CD4-positive, alpha-beta T cell treated with Interferon alpha-2 for 1 hour (primary cell): Measurements from ENCODE around the gene ACOT9.
"Not testable (repeated sequence)": the region's sequence is repeated elsewhere in the genome, so short reads cannot be mapped to it uniquely, and the experiment has no call there.

Experiments
- DNase-seq, 2 donors: peaks; one replicate each; pipeline ENCODE4 v3.0.0-alpha.2; 2020 to 2022

Gene ACOT9

DNA sequence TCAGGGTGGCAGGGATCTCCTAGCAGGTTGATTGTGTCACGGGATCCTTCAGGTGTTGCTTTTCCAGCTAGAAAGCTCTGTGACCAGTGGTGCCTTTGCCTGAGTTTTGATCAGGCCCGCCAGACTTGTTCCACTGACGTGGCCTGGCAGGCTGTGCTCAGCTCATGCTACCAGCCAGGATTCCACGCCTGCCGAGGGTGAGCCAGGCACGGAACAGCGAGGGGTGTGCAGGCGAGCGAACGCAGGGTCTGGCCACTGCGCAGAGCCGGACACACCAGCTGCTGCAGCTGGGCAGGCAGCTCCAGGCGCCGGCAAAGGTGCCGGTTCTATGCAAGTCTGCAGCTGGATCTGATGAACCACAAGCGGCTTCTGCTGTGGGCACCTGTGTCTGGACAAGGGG is 22.8 kb upstream of the ACOT9 start:
- no peak for DNase-seq

DNA sequence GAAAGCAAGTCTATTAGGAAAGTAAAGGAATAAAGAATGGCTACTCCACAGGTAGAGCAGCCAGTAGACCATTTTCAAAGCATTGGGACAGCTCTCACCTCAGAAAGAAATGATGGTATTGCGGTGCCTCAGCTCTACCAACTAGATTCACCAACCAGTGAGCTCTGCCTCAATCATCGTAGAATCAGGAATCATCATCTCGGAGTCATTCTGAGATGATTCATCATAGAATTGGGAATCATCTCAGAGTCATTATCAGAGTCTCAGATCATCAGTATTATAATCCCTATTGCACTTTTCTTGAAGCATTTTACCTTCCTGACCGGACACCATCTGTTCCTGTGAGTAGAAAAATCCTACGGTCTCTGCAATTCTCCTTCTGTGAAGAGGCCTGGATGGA is 22.4 kb upstream of the ACOT9 start:
- DNase-seq: no peak

DNA sequence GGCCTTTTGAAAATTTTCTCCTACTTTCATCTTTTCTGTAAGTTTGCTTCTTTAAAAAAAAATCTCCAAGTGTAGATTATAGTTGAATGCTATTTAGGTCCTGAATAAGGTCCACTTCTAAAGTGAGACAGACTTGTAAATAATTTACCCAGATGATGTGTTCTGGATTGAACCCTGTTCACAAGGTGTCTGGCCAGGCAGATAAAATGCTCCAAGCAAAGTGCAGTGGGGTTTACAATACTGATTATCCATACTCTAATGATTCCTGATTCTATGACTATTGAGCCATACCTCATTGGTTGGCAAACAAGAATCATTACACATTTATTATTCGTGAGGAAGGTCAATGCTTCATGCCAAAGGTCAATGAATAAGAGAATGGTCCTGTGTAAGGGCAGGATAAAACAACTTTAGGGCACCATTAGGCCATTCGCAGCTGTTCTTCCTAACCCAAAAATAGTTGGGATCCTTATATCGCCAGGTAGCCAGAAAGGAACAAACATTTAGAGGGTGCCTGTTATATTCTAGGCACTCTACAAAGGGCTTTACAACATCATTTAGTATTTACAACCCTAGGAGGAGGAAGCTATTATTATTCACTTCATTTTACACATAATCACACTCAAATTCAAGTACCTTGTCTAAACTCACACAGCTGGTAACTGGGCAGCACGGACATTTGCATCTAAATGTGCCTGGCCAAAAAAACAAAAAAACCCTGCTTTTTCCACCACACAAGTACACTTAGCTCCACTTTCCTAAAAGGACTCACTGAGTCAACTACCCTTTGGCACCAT is 21.3 kb upstream of the ACOT9 start:
- DNase-seq: no peak

DNA sequence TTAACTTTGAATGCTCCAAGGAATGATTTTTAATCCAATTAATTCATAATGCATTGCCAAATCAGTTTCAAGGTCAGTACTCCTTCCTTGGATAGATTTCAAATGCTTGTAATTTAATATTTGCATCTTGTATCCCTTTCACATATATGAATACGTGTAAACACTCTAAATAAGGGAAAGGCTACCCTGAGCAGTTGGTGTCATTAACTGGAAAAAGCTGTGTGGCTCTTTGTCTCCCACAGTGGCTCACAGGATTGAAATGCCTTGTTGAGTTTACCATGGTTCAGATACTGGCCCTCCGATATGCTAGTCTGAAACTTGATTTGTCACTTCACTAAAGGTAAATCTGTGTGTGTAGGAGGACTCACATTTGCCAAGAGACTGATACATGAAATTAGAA is 16.7 kb upstream of the ACOT9 start:
- DNase-seq: no peak

DNA sequence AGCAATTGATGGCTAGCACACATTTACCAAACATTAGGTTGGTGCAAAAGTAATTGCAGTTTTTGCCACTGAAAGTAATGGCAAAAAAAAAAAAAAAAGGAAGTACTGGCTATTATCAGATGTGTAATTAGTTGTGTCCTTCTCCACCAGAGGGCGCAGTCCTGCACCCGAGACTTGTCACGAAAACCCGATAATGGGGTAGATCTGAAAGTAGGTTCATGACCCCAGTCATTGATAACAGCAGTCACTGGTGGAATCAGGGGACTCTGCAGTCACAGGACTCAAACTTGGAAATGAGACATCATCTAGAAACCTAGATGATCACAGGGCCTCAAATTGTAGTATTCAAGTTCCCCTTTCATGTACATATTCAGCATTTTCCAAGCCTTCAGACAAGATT is 13.1 kb upstream of the ACOT9 start:
- peak; percentile 77 to 84 for DNase-seq

DNA sequence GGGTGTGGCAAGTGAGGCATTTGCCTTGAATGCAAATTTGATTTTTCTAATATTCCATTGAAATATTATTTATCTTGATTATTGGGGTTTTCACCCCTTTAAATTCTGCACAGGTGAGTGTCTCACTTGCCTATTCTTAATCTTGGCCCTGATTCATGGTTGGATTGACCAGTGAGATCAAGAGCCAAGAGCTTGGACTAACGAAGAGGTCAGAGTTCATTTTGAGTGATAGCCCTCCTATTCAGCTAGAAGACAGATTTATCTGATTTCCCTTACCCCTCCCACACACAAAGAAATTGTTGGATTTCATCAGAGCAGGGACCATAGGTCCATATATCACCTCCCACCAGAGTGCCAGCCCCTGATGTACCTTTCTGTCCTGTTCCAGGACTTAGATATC is 11.6 kb upstream of the ACOT9 start:
- no peak for DNase-seq

DNA sequence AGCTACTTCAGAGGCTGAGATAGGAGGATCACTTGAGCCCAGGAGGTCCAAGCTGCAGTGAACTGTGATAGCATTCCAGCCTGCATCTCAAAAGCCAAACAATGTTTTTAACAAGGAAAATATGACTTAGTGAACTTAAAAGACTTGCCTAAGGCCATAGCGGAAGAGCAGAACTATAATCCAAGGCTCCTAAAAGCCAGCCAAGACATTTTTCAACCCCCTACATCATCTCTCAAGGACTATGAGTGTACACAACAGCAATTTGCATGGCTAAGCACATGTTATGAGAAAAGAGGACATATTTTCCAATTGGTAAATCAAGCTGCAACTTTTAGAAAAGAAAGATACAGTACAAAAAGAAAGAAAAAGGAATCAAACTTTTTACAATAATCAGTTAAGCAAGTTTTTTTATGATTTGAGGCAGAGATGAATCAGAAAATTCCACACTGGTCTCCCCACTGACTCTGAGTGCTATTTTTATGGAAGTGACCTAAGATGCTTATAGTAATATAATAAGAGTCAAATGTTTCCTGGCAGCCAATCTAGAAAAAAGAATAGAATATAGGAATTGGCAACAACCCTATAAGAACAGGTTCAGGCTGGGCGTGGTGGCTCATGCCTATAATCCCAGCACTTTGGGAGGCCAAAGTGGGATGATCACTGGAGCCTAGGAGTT is 9.8 kb upstream of the ACOT9 start:
- no peak for DNase-seq

DNA sequence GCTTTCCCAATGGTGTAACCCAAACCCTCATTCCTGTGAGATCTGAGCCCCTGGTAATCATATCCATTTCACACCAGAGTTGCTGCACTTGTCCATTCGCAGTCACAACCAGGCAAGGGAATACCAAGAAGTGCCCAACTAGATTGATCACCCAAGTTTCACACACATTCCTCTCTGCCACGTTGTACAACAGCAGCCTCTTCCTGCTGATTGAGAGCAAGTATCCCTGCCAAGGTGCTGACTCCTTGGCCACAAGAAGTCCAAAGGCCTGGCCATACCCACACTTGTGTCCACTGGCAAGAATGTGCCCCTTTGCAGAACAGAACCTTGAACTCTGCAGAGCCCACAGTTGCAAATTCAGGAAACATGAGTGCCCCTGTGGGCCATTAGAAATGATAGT is 6.5 kb upstream of the ACOT9 start:
- DNase-seq: no peak

DNA sequence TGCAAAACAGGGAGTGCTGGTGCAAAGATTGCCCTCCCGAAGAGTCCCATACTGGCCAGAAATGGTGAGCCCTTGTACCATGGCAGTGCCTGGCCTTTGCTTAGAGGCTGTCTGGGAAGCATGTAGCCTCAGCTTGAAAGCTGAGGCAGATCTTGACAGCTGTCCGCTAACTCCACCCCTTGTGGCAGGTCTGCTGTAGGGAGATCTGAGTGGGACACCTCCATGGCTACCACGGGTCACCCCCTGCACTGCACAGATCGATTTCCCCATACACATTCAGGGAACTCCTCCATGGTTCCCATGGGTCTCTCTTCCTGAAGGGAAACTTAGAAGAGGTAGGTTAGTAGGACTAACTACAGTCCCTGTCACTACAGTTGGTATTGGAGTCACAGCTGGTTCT is 6.1 kb upstream of the ACOT9 start:
- no peak for DNase-seq

DNA sequence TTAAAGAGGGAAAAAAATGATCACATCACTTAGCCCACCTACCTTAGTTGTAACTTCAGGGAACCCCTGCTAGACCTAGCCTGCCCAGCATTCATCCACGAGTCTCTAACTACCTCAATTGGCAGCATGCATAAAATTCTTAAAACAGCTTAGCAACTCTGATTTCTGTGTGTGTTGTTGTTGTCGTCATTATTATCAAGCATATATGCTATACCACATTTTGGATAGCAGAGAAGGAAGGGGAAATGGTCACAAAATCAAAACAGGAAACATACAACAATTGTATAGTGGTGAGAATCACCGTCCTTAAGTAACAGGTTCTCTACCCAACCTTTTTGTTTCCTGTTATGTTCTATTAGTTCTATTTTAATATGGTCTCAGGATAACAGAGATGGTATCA is 2.7 kb upstream of the ACOT9 start:
- DNase-seq: peak in 1 of 2 donors; percentile 65

DNA sequence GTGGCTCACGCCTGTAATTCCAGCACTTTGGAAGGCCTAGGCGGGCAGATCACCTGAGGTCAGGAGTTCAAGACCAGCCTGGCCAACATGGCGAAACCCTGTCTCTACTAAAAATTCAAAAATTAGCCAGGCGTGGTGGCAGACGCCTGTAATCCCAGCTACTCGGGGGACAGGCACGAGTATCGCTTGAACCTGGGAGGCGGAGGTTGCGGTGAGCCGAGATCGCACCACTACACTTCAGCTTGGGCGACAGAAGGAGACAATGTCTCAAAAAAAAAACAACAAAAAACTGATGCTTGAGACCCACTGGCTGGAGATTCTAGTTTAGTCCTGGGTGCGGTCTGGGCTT is 521 bp upstream of the ACOT9 start:
- not testable (repeated sequence) for DNase-seq

DNA sequence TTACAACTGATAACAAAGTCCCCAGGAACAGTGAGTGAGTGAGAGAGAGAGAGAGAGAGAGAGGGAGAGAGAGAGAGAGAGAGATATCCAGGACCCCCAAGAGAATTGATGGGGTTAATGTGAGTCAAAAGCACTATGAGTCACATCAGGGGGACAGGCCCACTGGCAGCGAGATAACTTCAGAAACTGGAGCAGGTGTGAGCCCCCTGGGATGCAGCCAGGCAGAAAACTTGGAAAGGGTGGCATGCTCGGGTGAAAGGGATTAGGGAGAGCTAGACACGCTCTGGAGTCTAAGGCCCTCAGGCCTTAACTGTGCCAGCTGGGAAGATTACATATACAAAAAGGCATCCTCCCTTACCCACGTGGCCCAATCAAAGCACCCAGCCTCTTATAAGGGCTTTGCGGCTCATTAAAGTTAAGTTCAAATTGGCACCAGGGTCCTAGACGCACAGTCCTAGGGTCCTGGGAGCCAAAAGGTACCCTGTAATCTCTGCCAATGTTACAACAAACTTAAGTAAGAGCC is 841 bp downstream of the ACOT9 start:
- peak in 1 of 2 donors; percentile 33 for DNase-seq

DNA sequence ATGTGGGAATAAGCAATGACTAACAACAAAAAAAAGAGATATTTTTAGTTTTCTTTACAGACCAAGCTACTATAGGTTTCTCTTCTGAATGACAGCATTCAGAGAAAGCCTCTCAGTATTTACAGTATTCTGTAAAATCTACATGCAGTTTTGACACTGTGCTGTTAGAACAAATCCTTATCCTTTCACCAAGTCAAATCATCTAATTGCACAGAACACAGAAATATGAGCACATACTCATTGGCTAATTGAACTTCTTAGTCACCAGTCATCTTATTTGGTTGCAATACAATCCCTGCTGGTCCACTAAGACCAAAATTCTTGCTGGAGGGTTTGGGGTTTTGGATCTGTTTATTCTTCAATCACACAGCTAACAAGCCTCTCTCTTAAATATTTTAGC is 5.7 kb downstream of the ACOT9 start:
- DNase-seq: no peak

DNA sequence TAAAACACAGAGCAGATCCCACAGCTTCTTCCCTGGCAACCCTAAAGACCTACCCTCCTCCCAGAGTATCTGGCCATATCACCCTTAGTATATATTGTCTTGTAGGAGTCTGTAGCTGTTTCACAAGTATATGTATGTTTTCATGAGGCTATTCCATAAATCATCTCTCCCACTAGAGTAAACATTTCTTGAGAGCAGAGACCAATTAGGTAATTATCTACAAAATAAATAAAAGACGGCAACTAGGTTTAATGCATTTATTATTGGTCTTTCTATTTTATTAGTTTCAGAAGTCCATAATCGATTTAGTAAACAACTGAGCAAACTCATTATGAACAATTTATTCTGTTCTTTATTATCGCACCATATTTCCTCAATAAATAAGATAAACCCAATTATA is 7.0 kb downstream of the ACOT9 start:
- no peak for DNase-seq

DNA sequence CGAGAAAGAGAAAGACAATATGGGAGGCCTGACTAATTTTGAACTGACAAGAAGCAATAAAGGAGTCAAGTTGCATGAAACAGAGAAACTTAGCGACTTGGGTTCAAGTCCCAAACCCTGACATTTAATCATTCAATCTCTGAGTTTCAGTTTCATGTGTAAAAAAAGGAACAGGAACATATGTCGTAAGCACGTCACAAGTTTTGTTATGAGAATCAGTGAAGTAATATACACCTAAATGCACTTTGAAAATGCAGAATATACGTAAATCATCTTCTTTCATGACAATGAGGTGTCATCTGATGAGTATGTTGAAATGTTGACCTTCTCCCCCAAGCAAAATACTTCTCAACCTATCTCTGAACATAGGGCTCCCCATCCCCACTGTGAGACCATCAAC is 10.4 kb downstream of the ACOT9 start:
- DNase-seq: peak in 1 of 2 donors; percentile 36

DNA sequence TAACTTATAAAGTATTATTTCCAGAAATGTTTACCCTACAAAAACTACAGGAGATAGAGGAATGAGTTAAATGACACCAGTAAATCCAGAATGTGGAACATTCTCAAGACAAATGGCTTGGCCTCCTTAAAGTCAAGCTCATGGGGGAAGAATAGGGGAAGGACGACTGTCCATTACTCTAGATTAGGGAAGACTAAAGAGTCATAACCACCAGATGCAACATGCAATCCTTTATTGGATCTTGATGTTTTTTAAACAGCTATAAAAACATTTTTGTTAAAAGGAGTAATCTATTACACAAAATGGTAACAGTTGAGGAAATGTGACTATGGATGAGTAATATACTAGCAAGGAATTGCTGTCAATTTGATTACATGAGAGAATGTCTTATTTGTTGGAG is 11.1 kb downstream of the ACOT9 start:
- DNase-seq: no peak

DNA sequence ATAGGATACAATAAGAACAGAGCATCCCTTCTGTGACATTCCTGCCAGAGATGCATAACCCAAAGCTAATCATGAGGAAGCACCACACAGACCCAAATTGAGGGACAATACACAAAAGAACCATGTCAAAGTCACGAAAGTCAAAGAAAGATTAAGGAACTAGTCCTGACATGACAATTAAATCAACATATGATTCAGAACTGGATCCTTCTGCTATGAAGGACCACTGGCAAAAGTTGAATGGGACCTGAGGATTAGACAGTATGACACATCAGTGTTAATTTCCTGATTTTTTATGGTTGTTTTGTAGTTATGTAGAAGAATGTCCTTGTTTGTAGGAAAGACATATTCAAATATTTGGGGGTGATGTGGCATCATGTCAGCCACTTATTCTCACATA is 13.9 kb downstream of the ACOT9 start:
- DNase-seq: no peak

DNA sequence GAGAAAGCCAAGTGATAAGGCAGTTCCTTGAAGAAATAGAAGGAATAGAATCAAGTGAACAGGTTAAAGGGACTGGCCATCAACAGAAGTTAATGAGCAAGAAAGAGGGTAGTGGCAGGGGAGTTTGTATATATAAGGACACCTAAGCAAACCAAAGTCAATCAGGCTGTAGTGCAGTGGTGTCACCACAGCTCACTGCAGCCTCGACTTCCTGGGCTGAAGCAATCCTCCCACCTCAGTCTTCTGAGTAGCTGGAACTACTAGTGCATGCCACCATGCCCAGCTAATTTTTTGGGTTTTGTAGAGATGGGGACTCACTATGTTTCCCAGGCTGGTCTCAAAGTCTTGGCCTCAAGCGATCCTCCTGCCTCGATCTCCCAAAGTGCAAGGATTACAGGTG is 15.9 kb downstream of the ACOT9 start:
- no peak for DNase-seq

DNA sequence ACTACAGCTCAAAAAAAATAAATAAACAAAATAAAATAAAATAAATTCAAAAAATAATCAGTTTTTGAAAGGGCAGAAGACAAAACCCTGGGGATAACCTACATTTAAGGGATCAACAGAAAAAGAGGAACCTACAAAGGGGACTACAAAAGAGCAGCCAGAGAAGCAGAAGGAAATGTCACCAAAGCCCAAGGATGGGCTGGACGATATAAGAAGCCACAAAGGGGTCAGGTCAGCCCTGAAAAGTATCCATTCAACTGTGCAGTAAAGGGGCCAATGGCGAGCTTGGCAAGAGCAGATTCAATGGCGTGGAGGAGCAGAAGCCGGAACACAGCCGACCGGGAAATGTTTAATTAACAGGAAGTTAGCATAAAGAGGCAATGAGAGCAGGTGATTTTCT is 16.9 kb downstream of the ACOT9 start:
- peak in 1 of 2 donors; percentile 18 for DNase-seq

DNA sequence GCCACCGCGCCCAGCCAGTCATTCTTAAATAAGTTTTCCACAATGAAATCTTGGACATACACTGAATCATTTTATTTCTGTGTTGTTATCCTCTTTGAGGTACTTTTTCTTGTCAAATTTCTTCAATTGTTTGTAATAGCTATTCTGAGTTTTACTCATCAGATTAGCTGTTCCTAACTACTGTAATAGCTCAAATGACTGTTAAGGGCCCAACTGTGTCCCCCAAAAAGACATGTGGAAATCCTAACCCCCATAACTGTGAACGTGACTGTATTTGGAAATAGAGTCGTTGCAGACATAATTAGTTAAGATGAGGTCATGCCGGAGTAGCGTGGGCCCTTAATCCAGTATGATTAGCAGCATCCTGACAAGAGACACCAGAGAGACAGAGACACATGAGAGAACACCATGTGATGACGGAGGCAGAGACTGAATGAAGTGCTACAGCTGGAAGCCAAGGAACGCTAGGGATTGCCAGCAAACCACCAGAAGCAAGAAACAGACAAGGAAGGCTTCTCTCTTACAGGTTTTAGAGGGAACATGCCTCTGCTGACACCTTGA is 22.9 kb downstream of the ACOT9 start:
- DNase-seq: no peak

DNA sequence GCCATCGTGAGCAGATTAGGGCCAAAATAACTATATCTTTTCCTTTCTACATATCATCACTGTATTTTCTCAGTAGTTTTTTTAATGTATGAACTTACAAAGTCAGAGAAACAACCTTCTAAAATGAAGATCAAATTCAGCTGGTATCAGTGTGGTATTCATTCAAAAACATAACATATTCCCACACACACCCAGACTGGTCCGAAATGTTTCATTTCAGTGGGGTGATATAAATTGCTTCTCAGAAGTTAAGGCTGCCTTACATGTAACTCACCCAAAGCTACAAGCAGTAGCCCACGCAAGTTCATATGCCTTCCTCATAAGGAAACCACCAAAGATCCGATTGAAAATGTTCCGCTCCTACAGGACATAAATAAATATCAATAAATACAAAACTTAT is 37.8 kb downstream of the ACOT9 start:
- DNase-seq: no peak

DNA sequence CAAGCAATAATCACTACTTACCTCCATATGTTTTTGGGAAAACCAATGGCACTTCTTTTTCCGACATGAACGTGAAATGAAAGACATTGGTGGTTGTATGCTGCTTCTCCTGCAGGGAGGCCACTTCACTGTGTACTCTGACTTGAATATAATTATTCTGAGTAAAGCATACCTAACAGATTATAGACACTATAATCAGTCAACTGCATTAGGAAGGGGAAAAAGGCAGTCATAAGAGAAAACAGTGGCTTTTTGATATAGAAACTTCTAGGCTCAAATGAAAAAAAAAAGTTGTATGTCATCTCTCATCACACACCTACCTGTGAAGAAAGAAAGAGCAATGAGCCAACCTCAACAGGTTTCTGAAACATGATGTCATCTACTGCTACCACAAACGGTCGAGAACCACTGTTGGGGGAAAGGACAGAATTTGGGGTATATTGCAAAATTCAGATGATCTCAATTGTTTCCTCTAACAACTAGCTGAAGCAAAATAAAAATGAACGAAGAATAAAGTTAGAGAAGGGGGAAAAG is 38.3 kb downstream of the ACOT9 start:
- DNase-seq: no peak

DNA sequence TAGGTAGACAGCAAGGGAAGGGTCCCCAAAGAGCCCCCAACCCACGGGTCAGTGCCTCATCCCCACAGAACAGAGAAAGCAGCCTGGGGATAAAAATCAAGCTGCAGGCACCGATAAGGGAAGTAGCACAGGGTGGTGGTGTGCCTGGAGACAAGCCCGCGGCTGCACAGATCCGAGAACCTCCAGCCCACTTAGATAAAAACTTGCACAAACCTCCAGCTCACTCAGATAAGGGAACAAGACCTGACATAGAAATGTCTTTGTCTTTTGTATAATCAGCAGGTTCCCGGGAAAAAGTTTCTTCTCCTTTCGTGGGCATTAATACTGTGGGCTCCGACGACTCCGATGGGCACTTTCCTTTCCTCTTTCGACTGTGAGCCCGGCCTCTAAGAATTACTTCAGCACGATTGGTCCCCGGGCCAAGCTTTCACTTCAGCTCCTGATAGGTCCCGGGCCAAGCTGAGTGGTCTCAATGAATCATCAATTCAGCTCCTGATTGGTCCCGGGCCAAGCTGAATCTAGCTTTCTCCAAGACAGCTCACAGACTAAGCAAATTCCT is 43.4 kb downstream of the ACOT9 start:
- DNase-seq: peak; percentile 9 to 24

DNA sequence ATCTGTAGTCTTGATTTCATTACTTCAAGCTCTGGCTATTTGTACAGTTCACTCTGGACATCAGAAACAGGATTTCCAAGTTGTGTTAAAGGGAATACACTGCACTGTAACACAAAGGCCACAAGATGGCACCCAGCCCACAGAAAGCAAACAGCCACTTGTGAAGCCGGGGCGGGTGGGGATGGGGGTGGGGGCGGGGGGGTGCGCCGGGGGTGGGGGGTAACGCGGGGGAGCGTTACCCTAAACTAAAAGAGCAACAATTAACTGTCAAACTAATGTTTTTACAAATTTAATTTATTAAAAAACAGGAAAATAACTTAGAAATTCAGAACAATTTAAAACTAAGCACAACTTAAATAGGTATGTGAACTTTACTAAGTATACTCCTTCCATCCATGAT is 48.5 kb downstream of the ACOT9 start:
- peak; percentile 47 to 59 for DNase-seq
